NT2/D1 (cell line): ENCODE results near the gene CCDC93.

Experiments used
- SUZ12 ChIP-seq: IDR thresholded peaks from 2 replicates; pipeline ENCODE4 v1.6.1; 2011; ENCODE audit not compliant: insufficient read length, insufficient read depth; ENCODE audit errors: extremely low read depth
- YY1 ChIP-seq: IDR thresholded peaks from 2 replicates; pipeline ENCODE4 v1.6.1; 2011; ENCODE audit not compliant: insufficient read length, insufficient read depth
- ZNF274 ChIP-seq: IDR thresholded peaks from 2 replicates; pipeline ENCODE4 v1.6.1; 2011; ENCODE audit warnings: mild to moderate bottlenecking, low read depth, low read length

DNA sequence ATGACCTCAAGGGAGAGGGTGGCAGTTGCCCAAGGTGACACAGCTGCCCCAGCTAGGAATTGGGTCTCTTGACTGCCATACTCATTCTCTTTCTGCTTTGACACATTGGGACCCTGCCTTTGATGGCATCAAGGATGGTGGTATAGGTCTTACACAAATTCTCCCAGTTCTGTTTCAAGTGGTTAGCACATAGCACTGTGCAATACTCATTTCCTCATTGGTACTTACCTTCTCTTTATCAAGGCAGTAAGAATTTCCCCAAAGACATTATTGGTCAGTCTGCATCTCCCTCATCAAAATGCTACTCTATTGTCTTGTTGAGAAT is 35.9 kb upstream of the CCDC93 start:
- TF ChIP-seq ZNF274 (no peak), YY1 (no peak), SUZ12 (no peak)
